ENCODE results near the gene FEM1A. TPM values are rescaled to one million over a fixed set of nuclear protein-coding genes. Genes with fewer than 3 reads are reported as not detected.
"Not testable (repeated sequence)": the region's sequence is repeated elsewhere in the genome, so short reads cannot be mapped to it uniquely, and the experiment has no call there.

FEM1A gene
- total RNA-seq, 1 donor from 2014 or later, result 47.0 TPM

- DNase-seq (ENCODE audit: missing footprints) (peak; percentile 91), ATAC-seq (peak; percentile 97)
- intact Hi-C loops (cut with DNase I), result no loop called here
Measured at GRCh38 chr19:4831304-4831978, 39.9 kb downstream of the FEM1A start, which contains the start of gene TICAM1. Gene TICAM1, minus strand, starts transcription at chr19:4831712. Its CDS starts 13,335 bp downstream, at chr19:4818377.

GRCh38 chr19:4831979-4832340 is 40.4 kb downstream of the FEM1A start:
- ATAC-seq; intact Hi-C loops (cut with DNase I): not testable (repeated sequence)
- peak; percentile 64 for DNase-seq (ENCODE audit: missing footprints)

DNA sequence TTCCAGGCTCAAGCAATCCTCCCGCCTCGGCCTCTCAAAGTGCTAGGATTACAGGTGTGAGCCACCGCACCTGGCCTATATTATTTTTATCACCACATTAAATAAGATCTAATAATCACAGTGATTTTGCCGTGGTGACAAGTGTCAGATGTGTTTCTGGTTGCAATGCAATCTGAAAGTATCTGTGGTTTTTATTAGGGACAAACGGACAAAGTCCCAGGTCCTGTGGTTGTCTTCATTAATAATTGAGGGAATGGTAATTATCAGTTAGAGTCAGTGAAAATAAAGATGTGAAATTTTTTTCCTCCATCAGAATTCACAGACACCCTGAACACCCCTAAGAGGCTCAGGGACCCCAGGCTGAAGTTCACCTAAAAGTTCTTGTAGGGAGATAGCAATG is 41.2 kb downstream of the FEM1A start:
- ATAC-seq (no peak), DNase-seq (ENCODE audit: missing footprints) (no peak)
- intact Hi-C loops (cut with DNase I), result no loop called here

DNA sequence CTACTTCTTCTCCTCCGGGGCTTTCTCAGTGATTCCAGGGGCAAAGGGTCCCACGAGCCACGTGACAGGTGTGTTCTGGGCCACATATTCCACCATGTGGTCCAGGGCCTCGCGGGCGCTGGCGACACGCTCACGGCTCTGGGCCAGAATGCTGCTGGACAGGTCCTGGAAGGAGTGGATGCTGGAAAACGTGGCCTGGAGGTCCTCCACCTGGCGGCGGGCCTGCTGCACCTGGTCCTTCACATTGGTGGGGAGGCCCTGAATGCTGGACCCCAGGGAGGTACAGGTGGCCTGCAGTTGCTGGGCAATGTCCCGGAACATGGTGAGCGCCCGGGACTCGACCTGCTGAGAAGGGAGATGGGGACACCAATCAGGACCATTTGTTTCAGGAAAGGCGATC is 47.7 kb downstream of the FEM1A start:
- ATAC-seq (no peak), DNase-seq (ENCODE audit: missing footprints) (no peak)
- intact Hi-C loops (cut with DNase I), result no loop called here

GRCh38 chr19:4843647-4843965 is 52.1 kb downstream of the FEM1A start:
- intact Hi-C loops (cut with DNase I), result no loop called here
- ATAC-seq (no peak), DNase-seq (ENCODE audit: missing footprints) (no peak)

DNA sequence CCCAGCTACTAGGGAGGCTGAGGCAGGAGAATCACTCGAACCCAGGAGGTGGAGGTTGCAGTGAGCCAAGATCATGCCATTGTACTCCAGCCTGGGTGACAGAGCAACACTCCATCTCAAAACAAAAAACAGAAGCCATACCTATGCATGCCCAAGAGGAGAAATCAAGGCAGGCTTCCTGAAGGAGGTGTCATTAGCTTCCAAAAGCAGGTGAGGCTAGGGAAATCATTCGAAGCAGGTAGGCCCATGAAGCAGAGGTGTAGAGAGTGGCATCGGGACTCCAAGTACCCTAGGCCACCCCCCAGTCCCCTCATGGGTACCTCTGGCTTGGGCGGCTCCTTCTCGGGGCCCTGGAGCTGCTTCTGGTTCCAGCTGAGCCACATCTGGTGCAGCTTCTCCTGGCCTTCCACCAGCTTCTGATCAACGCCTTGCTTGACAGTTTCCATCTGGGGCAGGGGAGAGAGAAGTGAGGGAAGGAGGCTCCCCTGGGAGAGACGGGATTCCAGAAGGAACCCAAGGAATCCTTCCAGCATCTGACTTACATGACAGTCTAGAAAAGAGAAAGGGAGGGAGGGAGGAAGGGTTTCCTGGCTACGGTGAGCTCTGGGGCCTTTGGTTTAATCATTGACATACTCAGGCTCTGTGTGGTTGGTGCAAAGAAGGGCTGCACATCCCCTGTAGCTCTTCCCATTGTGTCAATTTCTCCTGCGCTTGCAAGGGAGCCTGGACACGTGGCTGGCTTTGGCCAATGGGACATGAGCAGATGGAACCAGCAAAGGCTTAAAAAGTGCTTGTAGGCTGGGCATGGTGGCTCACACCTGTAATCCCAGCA is 53.0 kb downstream of the FEM1A start:
- intact Hi-C loops (cut with DNase I), result no loop called here
- ATAC-seq (peak; percentile 75), DNase-seq (ENCODE audit: missing footprints) (peak; percentile 75)

GRCh38 chr19:4845975-4846374 is 54.4 kb downstream of the FEM1A start:
- DNase-seq (ENCODE audit: missing footprints); intact Hi-C loops (cut with DNase I); ATAC-seq: not testable (repeated sequence)

DNA sequence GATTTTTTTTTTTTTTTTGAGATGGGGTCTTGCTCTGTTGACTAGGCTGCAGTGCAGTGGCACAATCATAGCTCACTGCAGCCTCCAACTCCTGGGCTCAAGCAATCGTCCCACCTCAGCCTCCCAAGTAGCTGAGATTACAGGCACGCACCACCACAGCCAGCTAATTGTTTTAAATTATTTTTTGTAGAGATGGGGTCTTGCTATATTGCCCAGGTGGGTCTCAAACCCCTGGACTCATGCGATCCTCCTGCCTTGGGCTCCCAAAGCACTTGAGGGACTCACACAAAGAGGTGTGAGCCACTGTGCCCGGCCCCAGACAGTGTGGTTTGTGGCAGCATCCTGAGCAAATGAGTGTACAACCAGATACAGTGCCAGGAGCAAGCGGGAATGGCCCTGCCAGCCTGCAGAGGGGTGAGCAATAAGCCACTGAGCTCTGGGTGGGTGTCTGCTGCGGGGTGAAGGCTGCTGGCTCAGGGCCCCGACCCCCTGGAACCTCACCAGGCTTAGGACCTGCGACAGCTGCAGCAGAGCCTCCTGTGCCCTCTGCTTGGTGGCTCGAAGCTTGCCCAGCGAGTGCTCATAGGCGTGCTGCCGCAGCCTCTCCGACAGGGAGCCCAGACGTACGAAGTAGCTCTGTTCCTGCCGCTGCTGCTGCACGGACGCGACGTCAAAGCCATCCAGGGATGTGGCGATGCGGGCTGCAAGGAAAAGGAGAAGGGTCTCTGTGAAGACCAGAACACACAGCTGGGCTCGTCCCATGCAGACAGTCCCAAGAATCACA is 55.8 kb downstream of the FEM1A start:
- DNase-seq (ENCODE audit: missing footprints) (no peak), ATAC-seq (no peak)
- intact Hi-C loops (cut with DNase I), result no loop called here

DNA sequence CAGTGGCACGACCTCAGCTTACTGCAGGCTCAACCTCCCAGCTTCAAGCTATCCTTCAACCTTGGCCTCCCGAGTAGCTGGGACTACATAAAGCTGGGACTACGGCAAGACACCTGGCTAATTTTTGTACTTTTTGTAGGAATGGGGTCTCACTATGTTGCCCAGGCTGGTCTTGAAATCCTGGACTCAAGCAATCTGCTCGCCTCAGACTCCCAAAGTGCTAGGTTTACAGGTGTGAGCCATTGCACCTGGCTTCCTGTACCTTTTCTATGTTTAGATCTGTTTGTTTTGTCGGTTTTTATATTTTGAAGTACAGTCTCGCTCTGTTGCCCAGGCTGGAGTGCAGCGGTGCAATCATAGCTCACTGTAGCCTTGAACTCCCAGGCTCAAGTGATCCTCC is 57.5 kb downstream of the FEM1A start:
- intact Hi-C loops (cut with DNase I), result no loop called here
- ATAC-seq, result no peak
- no peak for DNase-seq (ENCODE audit: missing footprints)

Small RNA genes within 50 kb of the gene (microRNA-seq; reads per million reads assigned to microRNA genes)
- gene MIR7-3, result not detected

Other genes starting within 250 kb of the FEM1A start
- gene SEMA6B, start 232.1 kb upstream of the FEM1A start, total RNA-seq, result 16.7 TPM
- gene TNFAIP8L1, start 152.2 kb upstream of the FEM1A start, total RNA-seq, result 4.4 TPM
- 29.8 TPM for gene MYDGF, start 121.4 kb upstream of the FEM1A start, total RNA-seq
- 52.7 TPM for gene DPP9, start 67.9 kb upstream of the FEM1A start, total RNA-seq
- gene TICAM1, start 40.0 kb downstream of the FEM1A start, total RNA-seq, result 7.3 TPM
- 34.0 TPM for gene PLIN3, start 75.9 kb downstream of the FEM1A start, total RNA-seq
- not detected for gene ARRDC5, start 111.2 kb downstream of the FEM1A start, total RNA-seq
- 2.3 TPM for gene UHRF1, start 117.8 kb downstream of the FEM1A start, total RNA-seq
- 38.6 TPM for gene KDM4B, start 177.4 kb downstream of the FEM1A start, total RNA-seq